HUDEP-2 (cell line): ENCODE results near the gene NAT9.

Experiments
- DNase-seq, 76 experiments: peaks; one replicate each; lab custom pipeline; 2025; ENCODE audit not compliant: unreplicated experiment in 76 of 76; lab: John Stamatoyannopoulos, UW

NAT9 gene

DNA sequence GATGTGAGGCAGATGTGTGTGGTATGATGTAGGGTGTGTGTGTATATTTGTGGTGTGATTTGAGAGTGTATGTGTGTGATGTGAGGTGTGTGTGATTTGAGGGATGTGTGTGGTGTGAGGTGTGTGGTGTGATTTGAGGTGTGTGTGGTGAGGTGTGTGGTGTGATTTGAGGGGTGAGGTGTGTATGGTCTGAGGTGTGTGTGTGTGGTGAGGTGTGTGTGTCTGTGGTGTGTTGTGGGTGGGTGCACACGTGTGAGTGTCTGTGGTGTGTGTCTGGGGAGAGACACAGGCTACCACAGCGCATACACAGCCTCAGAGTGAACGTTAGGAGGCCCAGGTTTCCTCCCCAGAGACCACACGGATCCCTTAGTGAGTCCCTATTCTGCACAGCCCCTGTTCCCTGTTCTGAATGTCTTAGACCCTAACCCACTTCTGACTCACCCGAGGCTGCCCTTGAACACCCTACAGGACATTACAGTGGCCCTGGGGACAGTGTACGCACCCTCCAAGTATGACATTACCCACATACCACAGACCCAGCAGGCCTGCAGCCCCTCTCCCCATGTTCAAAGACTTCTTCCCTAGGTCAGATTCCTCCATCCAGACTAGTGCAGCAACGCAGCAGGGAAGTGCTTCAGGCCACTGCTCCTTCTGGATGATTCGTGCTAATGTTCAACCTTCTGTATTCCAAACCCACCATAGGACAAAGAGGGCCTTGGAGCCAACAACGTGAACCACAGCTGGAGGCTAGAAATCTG lies 42.6 kb downstream of the NAT9 start:
- DNase-seq: no peak

DNA sequence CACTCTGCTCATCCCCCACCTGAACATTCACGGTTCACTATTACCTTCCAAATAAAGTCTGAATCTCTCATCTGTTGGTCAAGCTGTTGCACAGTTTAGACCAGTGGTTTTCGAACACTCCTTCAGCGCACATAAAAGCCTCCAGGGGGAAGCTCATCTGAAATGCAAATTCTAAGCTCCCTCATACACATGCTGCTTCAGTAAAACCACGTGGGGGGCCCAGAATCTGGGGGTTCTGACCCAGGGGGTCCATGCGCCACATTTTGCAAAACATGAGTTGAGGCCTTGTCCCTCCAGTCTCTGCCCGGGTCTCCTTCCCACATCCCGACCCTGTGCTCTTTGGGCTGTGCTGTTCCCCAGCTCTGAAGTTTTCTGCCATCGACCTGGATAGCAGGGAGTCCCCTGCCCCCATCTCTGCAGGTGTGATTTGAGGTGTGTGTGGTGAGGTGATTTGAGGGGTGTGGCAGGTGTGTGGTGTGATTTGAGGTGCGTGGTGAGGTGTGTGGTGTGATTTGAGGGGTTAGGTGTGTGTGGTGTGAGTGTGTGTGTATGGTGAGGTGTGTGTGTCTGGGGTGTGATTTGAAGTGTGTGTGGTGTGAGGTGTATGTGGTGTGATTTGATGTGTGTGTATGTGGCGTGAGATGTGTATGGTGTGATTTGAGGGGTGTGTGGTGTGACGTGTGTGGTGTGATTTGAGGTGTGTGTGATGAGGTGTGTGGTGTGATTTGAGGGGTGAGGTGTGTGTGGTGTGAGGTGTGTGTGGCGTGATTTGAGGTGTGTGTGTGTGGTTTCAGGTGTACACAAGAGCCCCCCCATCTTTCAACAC lies 43.9 kb downstream of the NAT9 start:
- no peak for DNase-seq

GRCh38 chr17:74731347-74731605 lies 44.9 kb downstream of the NAT9 start:
- no peak for DNase-seq

- no peak for DNase-seq
Observed at GRCh38 chr17:74730491-74731346, 45.4 kb downstream of the NAT9 start.

GRCh38 chr17:74729866-74730265 lies 46.3 kb downstream of the NAT9 start:
- no peak for DNase-seq

DNA sequence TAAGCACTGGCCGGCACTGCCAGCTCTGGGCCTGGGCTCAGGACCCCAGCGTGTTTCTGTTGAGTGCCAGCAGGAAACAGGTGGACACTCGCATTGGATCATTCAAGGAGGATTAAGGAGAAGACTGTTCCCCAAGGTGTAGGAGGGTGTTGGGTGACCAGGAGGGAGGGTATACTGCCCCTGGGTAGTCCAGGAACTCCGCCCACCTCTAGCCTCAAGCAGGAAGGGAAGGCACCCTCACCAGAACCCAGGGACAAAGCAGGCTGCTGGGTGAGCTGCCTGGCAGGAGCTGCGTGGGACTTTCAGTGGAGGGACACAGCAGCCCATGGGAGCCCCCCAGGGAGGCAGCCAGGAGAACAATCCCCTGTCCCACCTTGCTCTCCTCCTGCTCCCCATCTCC lies 46.8 kb downstream of the NAT9 start:
- no peak for DNase-seq

DNA sequence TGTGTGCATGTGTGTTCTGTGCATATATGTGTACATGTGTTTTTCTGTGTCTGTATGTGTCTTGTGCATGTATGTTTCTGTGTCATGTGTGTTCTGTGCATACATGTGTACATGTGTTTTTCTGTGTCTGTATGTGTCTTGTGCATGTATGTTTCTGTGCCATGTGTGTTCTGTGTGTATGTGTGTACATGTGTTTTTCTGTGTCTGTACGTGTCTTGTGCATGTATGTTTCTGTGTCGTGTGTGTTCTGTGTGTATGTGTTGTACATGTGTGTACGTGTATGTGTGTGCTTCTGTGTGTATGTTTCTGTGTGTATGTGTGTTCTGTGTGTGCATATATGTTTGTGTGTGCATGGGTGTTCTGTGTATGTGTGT lies 47.5 kb downstream of the NAT9 start:
- DNase-seq: no peak

GRCh38 chr17:74728033-74728701 lies 48.0 kb downstream of the NAT9 start:
- DNase-seq: no peak

- no peak for DNase-seq
Observed at GRCh38 chr17:74725111-74725510, 51.0 kb downstream of the NAT9 start.

DNA sequence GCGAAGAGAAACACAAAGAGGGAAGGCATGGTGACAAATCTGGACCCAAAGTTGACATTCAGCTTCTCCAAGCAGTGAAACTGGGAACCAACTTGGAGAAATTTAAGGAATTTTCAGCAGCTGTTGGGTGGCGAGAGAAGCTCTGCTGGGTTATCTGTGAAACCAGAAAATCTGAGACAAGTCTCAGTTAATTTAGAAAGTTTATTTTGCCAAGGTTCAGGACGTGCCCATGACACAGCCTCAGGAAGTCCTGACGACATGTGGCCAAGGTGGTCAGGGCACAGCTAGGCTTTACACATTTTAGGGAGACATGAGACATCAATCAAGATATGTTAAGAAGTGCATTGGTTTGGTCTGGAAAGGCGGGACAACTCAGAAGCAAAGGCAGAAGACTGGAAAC lies 52.3 kb downstream of the NAT9 start:
- no peak for DNase-seq

- DNase-seq: no peak
Observed at GRCh38 chr17:74722782-74723181, 53.4 kb downstream of the NAT9 start.
